ENCODE results near the gene INHA. TPM values are rescaled to one million over a fixed set of nuclear protein-coding genes. Genes with fewer than 3 reads are reported as not detected.

INHA gene
- total RNA-seq, 1 donor from 2014 or later: 0.20 TPM

DNA sequence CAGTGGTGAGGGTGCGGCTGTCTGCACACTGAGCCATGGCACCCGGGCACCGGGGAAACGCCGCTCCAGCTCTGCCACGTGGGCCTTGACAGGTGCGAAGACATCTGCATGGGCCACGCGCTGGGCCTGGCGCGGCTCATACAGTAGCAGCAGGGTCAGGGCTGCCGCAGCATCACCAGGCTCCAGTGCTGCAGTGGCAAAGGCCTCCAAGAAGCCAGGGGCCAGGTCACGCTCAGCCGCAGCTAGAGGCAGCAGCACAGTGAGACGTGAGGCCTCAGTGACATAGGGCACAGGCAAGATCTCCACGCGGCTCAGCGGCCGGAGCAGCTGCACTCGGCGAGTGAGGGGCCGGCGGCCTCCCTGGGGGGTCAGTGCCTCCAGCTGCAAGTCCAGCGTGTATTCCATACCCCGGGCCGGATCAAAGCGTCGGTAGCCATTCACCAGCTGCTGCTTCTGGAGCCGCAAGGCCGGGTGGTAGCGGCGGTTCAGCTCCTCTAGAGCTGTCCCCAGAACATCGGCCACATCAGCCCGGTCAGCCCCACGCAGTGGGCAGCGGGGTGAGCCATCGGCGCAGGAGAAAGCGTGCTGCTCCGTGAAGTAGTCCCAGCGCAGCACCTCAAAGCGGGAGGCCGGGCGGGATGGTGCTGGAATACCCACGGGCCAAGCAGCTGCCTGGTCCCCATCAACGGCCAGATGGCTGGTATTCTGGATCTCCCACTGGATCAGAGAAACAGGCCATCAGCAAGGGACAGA, 32.0 kb upstream of the INHA start:
- ATAC-seq (no peak), DNase-seq (ENCODE audit: low spot score) (no peak)

DNA sequence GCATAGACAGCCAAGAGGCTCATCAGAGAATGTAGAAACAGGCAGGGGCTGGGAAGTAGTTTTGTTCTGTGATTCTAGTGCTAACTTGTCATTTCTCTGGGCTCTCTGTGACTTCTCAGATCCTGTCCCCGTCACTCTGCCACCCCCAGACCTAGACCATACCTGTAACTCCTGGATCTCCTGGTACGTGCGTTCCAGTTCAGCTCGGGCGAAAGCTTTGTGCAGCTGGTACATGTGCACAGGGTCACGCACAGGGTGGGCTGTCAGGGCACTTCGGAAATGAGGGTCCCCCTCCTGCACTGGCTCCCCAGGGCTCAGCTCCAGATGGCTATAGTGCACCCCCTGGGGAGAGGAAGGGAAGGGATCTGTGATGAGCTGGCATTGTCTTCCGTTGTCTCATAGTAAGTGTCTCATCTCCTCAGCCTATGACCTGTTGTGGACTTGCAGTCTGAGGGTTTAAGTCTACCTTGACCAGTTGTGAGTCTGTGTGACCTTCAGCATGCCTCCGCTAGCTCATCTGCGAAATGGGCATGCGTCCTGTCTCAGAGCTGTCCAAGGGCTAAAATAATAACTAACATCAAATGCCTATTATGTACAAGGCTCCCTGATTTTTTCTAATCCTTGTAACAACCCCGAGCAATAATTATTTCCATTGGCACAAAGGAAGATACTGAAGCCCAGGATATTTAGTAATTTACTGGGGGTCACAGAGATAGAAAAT, 31.2 kb upstream of the INHA start:
- DNase-seq (ENCODE audit: low spot score) (no peak), ATAC-seq (no peak)

DNA sequence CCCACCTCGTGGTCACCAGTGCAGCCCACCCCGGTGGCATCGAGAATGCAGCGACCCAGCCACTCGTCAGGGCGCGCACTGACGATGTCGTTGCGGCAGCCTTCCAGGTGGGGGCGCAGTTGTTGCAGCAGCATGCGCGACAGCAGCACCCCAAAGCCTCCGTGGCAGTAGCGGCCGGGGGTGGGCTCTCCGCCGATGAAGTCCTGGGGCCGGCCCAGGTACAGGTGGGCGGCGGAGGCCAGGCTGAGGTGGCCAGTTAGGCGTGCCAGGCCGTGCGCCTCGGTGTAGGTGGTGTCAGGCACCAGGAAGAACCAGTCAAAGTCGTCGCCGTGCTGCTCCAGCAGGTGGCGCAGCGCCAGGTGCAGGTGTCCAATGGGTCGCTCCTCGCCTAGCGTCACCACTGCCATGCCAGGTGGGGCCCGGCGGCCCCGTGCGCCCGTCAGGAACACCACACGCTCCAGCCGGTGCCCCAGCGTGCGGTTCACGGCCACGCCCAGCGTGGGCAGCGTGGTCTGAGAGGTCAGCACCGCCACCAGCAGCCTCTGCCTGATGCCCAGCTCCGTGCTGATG, 30.4 kb upstream of the INHA start:
- ATAC-seq (peak; percentile 46), DNase-seq (ENCODE audit: low spot score) (peak; percentile 88)

DNA sequence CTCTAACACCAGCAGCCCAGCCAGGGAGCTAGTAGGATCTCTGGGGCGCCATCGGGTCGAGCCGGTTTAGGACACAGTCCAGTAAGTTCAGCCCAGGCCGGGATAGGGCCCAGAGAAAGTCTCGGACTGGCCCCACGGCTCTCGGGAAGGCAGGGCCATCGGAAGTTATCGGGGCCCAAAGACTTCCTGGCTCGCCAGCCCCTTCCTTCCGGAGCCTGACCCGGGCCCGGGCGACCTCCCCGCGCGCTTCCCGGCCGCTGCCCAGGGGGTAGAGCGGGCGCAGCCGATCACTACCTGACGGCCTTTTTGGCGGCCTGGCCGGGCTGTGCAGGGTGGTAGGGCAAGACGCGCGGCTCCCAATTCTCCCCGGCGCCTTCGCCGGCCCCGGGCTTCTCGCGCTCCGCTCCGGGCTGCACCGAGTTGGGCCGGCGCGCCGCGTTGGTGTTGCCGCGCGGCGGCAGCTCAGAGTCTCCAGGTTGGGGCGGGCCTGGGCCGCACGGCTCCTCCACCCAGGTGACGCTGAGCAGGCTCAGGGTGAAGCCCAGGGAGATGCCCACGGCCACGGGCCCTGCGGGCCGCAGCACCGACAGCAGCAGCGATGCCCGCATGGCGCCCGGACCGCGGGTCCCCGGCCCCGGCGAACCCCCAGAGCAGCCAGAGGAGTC, 29.0 kb upstream of the INHA start:
- peak; percentile 50 for ATAC-seq

DNA sequence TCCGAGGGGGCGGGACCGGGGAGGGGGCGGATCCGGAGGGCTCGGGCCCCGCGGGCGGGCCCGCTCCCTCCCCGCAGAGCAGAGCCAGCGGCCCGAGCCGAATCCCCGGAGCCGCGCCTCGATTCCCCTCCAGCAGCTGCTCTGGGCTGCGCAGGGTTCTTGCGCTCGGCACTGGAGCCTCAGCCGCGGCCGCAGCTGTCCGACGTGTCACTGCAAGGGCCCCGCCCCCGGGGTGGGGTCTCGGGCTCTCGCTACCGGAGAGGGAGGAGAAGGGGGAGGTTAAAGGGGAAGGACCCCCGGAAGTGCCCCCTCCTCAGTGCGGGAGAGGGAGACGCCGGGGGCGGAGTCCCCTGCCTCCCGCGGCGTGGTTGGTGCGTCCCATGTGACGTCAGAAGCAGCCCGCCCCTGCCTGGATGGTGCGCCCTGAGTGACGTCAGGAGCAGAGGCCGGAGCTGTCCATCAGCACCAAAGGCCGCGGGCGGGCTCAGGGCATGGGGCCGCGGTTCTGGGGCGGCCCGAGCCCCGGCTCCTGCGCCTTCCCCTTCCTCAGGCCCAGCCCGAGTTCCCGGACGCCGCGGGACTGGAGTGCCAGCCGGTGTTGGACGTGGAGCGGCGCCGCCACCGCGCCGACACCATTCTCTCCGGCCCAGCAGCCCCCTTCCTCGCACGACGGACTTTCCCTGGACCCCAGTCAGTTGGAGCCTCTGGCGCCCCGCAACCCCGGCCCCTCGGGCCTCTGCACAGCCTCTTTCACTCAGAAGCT, 28.3 kb upstream of the INHA start, which contains the start of the genes CHPF and TMEM198:
CHPF (minus strand) TSS at position 214 of the 763 bp plus-strand sequence. CDS start 271 bp downstream, outside the sequence.
TMEM198 (plus strand) TSS at position 433 of the 763 bp plus-strand sequence. CDS start 700 bp downstream, outside the sequence.
- DNase-seq (ENCODE audit: low spot score): peak; percentile 98
- ATAC-seq: peak; percentile 89

More for the DNA sequence above, 29.0 kb upstream of the INHA start:
- DNase-seq (ENCODE audit: low spot score): no peak

DNA sequence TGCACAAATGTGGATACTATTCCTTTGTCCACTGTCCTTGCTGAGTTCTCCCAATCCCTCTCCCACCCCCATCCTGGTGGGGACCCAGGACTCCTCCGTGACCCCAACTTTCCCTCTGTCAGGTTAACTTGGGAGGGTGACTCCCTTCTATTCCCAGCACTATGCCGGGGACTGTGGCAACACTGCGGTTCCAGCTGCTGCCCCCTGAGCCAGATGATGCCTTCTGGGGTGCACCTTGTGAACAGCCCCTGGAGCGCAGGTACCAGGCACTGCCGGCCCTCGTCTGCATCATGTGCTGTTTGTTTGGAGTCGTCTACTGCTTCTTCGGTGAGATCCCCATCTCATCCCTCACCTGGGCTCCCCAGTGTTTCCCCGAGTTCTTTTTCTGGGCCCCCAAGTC, 27.5 kb upstream of the INHA start:
- ATAC-seq: no peak

DNA sequence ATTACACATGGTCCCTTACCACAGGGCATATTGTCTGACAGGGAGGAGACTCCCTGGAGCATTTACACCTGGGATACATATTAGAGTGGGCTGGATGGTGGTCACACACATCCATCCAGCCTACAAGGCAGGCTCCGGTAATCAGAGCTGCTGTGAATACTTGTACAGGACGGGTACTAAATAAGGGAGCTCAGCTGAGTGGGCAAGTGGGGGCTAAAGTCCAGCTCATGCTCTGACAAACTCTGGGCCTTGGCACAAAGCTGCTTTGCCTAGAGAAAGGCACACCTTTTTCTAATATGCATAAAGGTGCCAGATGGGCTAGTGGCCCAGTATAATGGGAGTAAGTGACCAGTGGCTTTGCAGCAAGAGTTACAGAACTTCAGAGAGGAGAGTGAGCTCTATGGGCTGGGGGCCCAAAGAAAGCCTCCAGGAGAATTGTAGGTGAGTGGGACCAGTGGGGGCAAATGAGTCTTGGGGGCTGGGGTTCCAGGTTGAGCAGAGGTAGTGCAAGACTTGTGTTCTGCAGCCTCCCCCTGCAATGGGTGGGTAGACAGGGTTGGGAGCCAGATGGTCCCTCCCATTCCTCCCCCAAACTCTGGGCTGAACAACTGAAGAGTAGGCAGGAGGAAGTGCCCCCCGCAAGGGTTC, 26.7 kb upstream of the INHA start:
- DNase-seq (ENCODE audit: low spot score) (no peak), ATAC-seq (no peak)

More for the DNA sequence above, 27.5 kb upstream of the INHA start:
- DNase-seq (ENCODE audit: low spot score): no peak

DNA sequence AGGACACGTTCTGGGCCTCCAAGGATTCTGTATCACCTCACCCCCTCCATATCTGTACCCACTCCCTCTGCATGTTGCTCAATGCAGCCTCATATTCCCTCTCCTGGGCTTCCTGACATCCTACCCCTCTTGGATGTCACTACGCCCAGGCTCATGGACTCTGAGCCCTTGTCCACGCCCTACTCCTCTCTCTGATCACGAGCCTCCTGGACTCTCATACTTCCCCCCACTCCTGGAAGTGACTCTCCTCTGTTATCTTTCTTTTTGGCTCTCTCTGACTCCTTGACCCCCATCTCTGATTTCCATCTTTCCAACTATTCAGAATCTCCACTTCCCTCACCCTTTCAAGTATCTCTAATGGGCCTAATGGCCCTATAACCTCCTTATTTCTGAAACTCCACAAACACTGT, 26.2 kb upstream of the INHA start:
- ATAC-seq (no peak), DNase-seq (ENCODE audit: low spot score) (no peak)

DNA sequence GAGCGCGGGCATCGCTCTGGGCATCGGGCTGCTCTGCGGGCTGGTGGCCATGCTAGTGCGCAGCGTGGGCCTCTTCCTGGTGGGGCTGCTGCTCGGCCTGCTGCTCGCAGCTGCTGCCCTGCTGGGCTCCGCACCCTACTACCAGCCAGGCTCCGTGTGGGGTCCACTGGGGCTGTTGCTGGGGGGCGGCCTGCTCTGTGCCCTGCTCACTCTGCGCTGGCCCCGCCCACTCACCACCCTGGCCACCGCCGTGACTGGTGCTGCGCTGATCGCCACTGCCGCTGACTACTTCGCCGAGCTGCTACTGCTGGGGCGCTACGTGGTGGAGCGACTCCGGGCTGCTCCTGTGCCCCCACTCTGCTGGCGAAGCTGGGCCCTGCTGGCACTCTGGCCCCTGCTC, 24.5 kb upstream of the INHA start:
- no peak for DNase-seq (ENCODE audit: low spot score)
- ATAC-seq: no peak

DNA sequence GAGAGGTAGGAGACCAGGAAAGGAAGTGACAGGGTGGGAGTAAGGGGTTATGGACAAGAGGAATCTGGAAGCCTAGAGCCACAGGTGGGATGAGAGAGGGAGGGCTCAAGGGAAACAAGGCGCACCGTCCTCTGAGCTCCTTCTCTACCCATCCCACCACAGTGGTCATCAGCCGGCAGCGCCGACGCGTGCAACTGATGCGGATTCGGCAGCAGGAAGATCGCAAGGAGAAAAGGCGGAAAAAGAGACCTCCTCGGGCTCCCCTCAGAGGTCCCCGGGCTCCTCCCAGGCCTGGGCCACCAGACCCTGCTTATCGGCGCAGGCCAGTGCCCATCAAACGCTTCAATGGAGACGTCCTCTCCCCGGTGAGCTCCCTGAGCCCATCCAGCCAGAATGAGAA, 23.1 kb upstream of the INHA start:
- DNase-seq (ENCODE audit: low spot score) (no peak), ATAC-seq (no peak)

DNA sequence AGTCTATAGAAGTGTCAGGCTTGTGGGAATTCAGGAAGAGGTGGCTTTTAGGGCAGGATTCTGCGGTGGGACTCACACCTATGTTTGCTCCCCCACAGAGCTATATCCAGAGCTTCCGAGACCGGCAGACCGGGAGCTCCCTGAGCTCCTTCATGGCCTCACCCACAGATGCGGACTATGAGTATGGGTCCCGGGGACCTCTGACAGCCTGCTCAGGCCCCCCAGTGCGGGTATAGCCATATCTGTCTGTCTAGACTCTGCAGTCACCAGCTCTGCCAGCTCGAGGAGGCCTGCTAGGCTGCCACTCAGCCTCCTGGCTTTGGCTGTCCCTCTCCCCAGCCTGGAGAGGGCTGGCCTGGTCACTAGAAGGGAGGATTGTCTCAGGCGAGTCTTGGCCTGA, 22.5 kb upstream of the INHA start:
- DNase-seq (ENCODE audit: low spot score) (no peak), ATAC-seq (no peak)

DNA sequence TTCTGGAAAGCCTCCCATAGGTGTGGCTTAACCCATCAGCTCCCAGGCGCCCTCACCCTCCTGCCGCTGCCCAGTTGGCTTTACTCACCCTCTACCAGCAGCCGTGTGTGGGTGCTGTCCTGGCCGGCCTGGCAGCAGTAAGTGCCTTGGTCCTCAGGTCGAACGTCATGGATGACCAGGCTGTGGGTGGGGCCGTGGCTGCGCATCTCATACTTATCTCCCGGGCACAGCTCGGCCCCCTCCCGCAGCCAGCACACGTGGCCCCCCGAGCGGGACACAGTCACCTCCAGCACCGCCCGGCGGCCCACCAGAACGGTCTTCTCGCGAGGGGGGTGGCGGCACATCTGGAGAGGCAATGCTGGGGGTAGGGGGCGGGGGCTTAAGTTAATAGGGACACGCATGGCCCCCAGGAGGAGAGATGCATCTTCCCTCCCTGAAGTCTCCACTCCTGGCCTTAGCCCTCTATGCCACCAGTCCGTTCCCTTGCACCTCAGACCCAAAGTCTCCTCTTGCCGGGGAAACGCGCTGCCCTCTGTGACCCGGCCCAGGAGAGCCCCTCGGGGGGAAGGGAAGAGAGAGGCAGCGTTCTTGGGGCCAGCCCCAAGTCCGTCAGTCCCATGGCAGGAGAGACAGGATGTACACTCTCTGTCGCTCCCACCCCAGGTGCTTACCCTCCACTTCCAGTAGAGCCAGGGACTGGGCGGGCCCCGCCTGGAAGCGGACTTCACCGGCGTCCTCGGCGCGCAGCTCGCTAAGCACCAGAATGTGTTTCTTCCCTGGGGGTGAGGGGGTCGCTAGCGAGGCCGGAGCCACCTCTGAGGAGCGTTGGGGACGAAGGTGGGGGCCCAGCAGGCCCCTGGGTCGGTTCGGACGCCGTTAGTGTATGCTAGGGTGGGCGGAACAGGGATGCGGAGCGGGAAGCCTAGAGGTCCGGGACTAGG, 20.4 kb upstream of the INHA start:
- DNase-seq (ENCODE audit: low spot score): no peak

DNA sequence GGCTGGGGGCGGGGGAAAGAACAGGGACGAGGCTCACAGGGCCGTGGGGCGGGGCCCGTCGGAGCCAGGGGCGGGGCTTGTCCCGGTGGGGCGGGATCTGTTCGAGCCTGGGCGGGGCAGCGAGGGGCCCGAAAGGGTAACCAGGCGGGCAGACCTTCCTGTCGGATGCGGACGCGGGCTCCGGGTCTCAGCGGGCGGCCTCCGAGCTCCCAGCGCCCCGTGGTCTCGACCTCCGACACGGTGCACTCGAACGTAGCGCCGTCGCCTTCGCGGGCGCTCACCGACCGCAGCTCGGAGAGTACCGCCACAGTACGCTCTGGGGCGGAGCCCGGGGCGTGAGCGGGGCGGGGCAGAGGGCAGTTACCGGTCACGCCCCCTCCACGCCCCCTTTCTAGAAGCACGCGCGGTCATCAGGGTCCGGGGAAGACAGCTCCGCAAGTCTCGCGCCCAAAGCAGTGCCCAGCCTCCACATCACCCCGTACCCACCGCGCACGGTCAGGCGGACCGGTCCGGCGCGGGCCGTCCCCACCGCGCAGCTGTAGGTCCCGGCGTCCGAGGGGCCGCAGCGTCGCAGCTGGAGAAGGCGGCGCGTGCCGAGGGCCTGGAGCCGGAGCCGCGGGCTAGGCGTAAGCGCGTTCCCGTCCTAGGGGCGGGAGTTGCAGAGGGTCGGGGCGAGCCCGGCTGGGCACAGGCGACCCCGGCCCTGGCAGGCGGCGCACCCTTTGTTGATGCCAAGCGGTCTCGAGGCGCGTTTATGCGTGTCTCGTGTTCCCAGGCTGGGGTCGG, 19.5 kb upstream of the INHA start:
- ATAC-seq: peak; percentile 96
- peak; percentile 86 for DNase-seq (ENCODE audit: low spot score)

More for the DNA sequence above, 20.4 kb upstream of the INHA start:
- ATAC-seq: peak; percentile 2

DNA sequence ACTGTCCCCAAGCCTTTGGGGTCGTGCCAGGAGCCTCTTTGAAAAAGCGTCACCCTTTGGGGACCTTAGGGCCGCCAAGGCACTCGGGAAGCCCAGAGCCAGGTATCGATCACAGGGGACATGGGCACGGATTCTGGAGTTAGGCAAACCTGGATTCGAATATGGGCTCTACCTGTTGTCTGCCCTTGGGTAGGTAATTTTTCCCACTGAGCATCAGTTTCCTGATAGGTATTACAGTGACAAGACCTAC, 19.0 kb upstream of the INHA start:
- ATAC-seq: no peak
- no peak for DNase-seq (ENCODE audit: low spot score)

DNA sequence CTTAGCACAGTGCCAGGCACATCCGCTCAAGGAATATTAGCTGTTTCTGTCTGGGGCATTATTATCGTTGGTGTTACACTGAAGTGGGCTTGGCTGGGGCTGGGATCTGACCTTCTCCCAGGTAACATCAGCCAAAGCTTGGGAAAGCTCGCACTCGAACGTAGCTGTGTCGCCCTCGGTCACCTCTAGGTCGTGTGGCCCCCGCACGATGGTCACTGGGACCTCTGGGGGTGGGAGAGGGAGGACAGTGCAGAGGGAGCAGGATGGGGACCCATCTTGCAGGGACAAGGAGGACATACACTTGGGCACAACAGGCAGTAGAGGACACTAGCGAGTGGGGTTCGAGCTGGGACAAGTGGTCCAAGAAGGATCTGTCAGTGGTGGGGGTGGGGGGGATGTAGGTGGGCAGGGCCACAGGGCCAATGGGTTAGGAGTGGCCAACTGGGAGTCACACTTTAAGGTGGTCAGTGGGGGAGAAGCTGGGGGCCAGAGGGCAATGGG, 18.6 kb upstream of the INHA start:
- DNase-seq (ENCODE audit: low spot score) (no peak), ATAC-seq (no peak)

DNA sequence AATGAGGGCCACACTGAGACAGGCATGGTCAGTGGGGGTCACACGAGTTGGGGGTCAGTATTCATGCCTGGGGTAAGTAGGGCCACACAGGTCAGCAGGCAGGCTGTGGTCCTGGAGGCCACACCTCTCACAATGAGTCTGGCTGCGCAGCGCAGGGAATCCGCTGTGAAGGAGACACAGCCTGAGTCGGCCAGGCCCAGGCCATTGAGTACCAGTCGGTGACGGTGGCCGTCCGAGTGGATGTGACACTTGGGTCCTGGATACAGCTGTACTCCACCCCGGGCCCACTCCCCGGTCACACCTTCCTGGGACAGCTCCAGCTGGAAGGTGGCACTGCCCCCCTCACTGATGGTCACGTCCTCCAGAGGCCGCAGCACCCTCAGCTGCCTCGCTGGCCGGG, 17.8 kb upstream of the INHA start:
- ATAC-seq: no peak
- DNase-seq (ENCODE audit: low spot score): no peak

DNA sequence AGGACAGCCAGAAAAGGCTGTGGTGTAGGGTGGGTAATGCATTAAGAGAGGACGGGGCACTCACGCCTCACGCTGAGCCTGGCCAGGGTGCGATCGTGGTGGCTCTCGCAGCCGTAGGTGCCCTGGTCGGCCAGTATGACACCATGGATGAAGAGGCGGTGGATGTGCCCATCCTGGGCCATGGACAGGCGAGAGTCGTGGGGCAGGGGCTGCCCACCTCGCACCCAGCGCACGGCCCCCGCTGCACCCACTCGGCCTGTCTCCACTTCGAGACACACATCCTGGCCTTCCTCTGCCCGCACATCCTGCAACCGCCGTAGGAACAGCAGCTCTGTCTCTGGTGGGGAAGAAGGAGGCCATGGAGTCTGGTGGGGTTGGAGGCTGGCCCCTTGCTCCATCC, 16.2 kb upstream of the INHA start:
- DNase-seq (ENCODE audit: low spot score): no peak
- ATAC-seq: no peak

DNA sequence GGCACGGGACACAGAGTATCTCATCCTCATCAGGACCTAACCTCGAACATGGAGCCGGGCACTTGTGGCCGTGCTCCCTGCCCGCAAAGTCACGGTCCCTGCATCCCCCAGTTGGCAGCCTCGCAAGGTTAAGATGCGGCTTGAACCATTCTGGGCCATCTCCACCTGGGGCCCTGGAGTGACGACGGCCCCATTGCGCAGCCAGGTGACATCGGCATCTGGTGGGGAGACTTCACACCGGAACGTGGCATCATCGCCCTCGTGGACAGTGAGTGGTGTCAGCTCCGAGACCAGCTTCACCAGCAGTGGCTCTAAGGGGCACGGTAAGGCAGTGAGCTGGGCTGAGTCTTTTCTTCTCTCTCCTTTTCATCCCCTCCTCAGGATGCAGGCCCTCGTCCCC, 15.7 kb upstream of the INHA start:
- DNase-seq (ENCODE audit: low spot score) (no peak), ATAC-seq (no peak)
